ENCODE results near the gene MYL5.

- no peak for TF ChIP-seq CTCF (IDR thresholded peaks at IDR 0.05; ENCODE audit: poor library complexity, severe bottlenecking)
- no peak for TF ChIP-seq POLR2AphosphoS5 (IDR thresholded peaks at IDR 0.05)
- TF ChIP-seq RAD21 (conservative IDR thresholded peaks at IDR 0.05) = no peak
- no peak for TF ChIP-seq TAF1 (IDR thresholded peaks at IDR 0.05; ENCODE audit: low read depth)
- no peak for TF ChIP-seq EP300 (conservative IDR thresholded peaks at IDR 0.05; ENCODE audit: poor library complexity, severe bottlenecking)
- no peak for TF ChIP-seq EZH2 (IDR thresholded peaks at IDR 0.05; ENCODE audit: borderline replicate concordance, insufficient read depth, low read length, poor library complexity, severe bottlenecking)
Measured at GRCh38 chr4:721261-722168, 47.2 kb downstream of the MYL5 start.

All from neural cell (in vitro differentiated cells).